H1 (cell line): Measurements from ENCODE around the gene MYH7B. TPM values are rescaled to one million over a fixed set of nuclear protein-coding genes. Genes with fewer than 3 reads are reported as not detected.

ENCODE experiments used
- POU5F1 ChIP-seq: IDR thresholded peaks from 2 replicates; pipeline ENCODE4 v1.6.1; 2011; ENCODE audit warnings: low read depth, mild to moderate bottlenecking, low read length, moderate library complexity
- polyA plus RNA-seq, 7 experiments: library from polyadenylated mRNA; depleted of rRNA in 3 of 7; stranded (reverse) in 5 of 7; unstranded in 2 of 7; fragments of >200 nt in 5 of 7; fragments of 200-250 nt in 2 of 7; gene quantifications; 1 replicate in 5 of 7; 2 replicates in 1 of 7; 4 replicates in 1 of 7; pipeline versions ENCODE4 v1.2.1 to v1.2.3, GENCODE V29; 2011 to 2013; ENCODE audit warnings: missing spikeins in 2 of 7, mixed read lengths in 2 of 7
- total RNA-seq: library from RNA; stranded (reverse); fragmentation: NEBNext Ultra II Directional; extraction: Animal tissue kit (Norgen Biotek cat#: 25700); gene quantifications from 2 replicates; pipeline ENCODE4 v1.2.1, GENCODE V29; 2021

The MYH7B gene
- total and polyA plus RNA-seq, 2 of the 8 experiments (the other 6 are each of a cell fraction or from before 2014, with no cell fraction given) = 0.15 to 0.30 TPM

- TF ChIP-seq POU5F1 = no peak
- TF ChIP-seq, all 59 proteins: peak for 0
Observed at GRCh38 chr20:34990661-34991214, 35.1 kb downstream of the MYH7B start (continued).
